Measurements from ENCODE around the gene C3orf33. TPM values are rescaled to one million over a fixed set of nuclear protein-coding genes. Genes with fewer than 3 reads are reported as not detected.

C3orf33 gene
- total RNA-seq, 1 donor from 2014 or later = 3.7 TPM

DNA sequence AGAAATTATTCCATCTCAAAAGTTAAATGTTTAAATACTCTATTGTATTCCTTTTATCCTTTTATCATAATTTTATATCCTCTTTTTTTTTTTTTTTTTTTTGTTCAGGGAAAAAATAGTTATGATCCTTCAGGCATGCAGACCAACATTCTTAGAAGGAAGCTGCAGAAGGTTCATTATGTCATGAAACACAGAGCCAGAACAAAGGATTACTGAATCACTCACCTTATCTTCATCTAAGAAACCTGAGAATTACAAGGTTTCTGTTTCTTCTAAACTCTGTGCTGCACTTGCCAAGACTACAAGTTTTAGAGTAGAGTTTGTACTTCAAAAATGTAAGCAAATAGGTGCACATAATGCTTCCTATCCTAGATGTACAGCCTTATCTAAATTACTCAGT, 64.5 kb downstream of the C3orf33 start:
- no peak for DNase-seq

DNA sequence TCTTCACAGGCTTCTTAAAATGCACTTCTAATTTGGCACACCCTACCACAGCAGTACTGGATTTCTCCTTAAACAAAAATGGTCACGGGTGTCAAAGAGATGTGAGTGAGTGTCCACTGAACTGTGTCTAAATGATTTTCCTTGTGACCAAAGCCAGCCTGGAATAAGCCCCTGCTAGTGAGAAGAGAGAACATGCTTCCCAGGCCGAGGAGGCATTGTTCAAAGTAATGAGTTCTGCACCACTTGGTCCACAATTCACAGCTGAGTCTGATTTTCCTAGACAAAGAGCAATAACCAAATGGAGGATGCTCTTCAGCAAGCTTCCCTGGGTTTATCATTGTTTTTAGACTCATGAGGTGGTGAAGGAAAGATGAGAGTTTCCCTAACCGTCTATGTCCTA, 65.0 kb downstream of the C3orf33 start:
- no peak for DNase-seq

DNA sequence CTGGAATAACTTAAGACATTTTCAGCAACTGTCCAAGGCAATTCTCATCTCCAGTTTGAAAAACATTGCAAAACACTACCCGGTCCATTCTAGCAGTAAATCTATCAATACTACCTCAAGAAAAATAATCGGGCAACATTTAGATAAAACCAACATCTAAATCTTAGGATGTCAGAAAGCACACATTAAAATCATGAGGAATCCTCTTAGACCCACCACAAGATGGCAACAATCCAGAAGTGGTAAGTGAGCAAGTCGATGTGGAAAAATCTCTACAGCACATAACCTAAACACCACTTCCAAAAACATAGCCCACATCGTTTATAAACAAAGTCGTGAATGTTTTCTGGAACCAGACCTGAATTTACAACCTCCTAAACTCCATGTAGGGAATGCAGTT, 66.9 kb downstream of the C3orf33 start:
- no peak for DNase-seq

DNA sequence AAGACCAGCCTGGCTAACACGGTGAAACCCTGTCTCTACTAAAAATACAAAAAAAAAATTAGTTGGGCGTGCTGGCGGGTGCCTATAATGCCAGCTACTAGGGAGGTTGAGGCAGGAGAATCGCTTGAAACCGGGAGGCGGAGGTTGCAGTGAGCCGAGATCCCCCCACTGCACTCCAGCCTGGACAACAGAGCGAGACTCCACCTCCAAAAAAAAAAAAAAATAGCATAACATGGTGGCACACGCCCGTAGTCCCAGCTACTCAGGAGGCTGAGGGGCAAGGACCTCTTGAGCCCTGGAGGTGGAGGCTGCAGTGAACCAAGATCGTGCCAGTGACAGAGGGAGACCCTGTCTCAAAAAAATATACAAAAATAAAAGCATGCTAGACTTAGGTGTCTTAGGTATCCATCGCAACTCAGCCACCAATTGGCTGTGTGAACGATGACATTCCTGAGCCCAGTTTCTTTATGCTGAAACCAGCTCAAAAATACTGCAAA, 67.5 kb downstream of the C3orf33 start:
- DNase-seq = no peak

DNA sequence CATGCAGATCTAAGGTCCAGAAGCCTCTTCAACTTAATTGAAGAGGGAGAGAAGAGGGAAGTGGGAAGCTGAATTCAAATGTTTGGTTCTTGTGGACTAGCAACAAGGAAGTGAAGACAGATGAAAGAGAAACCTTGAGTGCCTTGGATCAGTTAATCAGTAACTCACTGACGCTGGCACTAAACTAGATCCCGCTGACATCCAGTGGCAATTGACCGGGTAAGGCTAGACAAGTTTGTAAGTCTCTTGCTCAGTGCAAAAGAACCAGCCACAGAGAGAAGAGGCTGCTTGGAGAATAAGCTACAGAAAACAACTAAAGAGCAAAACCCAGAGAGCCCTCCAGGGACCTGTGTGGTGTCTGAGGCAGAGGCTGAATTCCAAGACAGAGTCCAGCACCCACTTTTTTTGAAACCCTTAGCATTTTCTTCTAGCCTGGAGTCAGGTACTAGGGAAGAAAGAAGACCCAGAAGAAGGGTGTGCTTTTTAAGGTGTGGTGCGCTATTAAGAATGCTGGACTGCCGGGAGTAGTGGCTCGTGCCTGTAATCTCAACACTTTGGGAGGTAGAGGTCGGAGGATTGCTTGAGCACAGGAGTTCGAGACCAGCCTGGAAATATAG, 68.1 kb downstream of the C3orf33 start:
- DNase-seq = no peak

DNA sequence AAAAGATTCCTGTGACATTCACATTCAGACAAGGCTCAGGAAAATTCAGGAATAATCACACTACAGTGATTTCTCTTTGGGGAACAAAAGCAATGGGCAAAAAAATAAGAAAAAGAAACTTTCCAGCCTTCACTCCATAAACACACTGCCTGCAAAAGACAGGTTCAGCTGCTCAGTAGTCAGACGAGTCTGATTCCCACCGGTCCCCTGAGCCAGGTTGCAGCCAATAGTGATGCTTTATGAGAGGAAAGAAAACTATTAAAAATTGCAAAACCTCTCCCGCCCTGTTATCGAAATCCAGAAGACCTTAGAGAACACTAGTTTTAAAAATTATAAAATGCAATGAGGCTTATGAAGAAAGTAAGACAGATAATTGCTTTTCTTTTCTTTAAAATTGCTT, 69.7 kb downstream of the C3orf33 start:
- DNase-seq = no peak

DNA sequence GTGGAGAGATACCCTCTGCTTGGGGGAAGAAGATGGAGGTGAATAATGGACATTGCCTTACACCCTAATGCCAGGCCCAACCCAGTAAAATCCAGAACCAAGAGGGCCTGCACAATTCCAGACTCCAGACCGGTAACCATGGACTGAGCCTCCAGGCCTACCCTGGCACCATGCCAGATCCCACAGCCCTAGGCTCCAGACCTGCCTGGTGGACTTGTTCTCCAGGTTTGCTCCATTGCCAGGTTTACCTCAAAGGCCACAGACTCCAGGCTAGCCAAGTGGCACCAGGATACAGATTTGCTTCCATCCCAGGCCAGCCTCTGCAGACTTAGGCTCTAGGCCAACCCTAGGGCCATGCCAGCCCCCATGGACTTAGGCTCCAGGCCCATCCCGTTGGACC, 75.2 kb downstream of the C3orf33 start:
- no peak for DNase-seq

DNA sequence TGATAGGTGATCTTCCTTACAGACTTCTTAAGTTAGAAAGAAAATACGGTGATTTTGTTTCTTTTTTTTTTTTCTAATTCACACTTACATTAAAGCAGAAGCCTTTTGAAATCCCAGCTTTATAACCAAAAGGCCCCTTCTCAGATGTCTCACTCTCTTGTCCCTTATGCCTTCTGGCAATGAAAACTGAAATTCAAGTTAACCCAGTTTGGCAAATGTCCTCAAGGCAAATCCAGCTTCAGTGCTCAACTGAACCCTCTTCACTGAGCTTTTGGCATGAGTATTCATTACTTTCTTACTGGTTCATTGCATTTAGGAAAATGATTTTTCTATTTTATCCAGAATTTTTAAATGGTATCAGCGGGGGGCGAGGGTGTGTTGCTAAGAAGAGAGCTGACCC, 78.2 kb downstream of the C3orf33 start:
- no peak for DNase-seq

DNA sequence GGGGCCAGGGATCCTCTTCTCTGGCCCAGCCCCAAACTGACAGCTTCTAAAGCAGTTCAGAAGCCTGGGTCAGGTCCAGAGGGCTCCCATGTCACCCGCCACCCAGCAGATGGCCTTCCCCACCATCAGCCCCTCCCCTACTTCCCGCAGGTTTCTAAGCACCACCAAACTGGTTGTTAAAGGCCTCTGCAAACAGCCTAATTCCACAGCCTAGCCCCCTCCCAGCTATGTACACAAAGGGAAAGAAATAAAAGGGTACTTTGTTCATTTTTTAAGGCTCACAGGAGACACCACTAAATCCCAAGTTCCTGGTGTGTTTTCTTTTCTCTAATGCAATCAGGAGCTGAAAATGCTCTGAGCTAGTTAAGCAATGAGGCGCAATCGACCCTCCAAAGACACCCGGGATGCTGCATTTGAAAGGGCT, 91.8 kb downstream of the C3orf33 start:
- DNase-seq = no peak

Other genes with a start within 250 kb of the C3orf33 start
- gene PLCH1, start 61.2 kb downstream of the C3orf33 start, total RNA-seq = 2.0 TPM
- gene SLC33A1, start 48.1 kb upstream of the C3orf33 start, total RNA-seq = 17.7 TPM
- 23.4 TPM for gene GMPS, start 64.4 kb upstream of the C3orf33 start, total RNA-seq

All from skin of body (tissue), 2 donors.